ENCODE data around the gene MS4A7. TPM values are rescaled to one million over a fixed set of nuclear protein-coding genes. Genes with fewer than 3 reads are reported as not detected.

The MS4A7 gene
- polyA plus RNA-seq, 3 donors from 2014 or later: 1.0 to 7.1 (median 2.6) TPM

DNA sequence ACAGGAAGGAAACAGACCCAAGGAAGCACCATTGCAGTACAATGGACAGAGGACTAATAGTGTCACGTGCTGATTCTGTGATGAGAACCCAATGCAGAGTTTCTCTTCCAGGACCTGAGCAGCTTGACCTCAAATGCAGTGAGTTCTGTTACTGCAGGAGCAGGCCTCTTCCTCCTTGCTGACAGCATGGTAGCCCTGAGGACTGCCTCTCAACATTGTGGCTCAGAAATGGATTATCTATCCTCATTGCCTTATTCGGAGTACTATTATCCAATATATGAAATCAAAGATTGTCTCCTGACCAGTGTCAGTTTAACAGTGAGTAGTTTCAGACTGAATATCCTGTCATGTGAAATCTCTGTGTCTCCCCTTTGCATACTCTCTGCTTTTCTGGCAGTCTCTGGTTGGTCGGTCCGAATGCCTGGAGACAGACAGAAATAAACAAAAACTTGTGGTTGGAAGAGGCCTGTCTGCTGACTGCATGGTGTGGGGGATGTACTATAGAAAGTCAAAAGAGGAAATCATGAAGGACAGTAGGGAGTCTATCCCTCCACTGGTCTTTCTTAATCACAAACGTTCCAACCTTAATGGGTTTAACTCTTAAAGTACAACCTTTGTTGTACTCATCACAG lies 11.1 kb downstream of the MS4A7 start:
- Mint-ChIP-seq H3K27me3 (ENCODE audit: low read depth in 3 of 3) (no peaks in the 10 kb centered on the region), H3K36me3 (no peaks in the 10 kb centered on the region), H3K27ac (no peak overlapping the region), H3K4me3 (no peak overlapping the region), H3K4me1 (no peaks in the 10 kb centered on the region), H3K9me3 (no peaks in the 10 kb centered on the region)
- no peak for DNase-seq

- Mint-ChIP-seq H3K27me3 (ENCODE audit: low read depth in 3 of 3) (no peaks in the 10 kb centered on the region), H3K36me3 (no peaks in the 10 kb centered on the region), H3K9me3 (no peaks in the 10 kb centered on the region), H3K4me3 (no peak overlapping the region), H3K27ac (no peak overlapping the region), H3K4me1 (no peaks in the 10 kb centered on the region)
- DNase-seq: no peak
Observed at GRCh38 chr11:60390419-60390818, 12.1 kb downstream of the MS4A7 start.

- Mint-ChIP-seq H3K9me3 (no peaks in the 10 kb centered on the region), H3K27ac (no peak overlapping the region), H3K36me3 (no peaks in the 10 kb centered on the region), H3K27me3 (ENCODE audit: low read depth in 3 of 3) (peaks cover 0 to 2% (median 0%) of the 10 kb centered on the region in 3 donors), H3K4me1 (peaks cover 5 to 14% of the 10 kb centered on the region in 2 donors), H3K4me3 (no peak overlapping the region)
- no peak for DNase-seq
Observed at GRCh38 chr11:60392361-60392760, 14.0 kb downstream of the MS4A7 start.

- Mint-ChIP-seq H3K4me3 (no peak overlapping the region), H3K27ac (no peak overlapping the region), H3K36me3 (no peaks in the 10 kb centered on the region), H3K27me3 (ENCODE audit: low read depth in 3 of 3) (peaks cover 0 to 2% (median 0%) of the 10 kb centered on the region in 3 donors), H3K9me3 (no peaks in the 10 kb centered on the region), H3K4me1 (peaks cover 5 to 14% of the 10 kb centered on the region in 2 donors)
- DNase-seq: no peak
Observed at GRCh38 chr11:60393016-60393415, 14.7 kb downstream of the MS4A7 start.

DNA sequence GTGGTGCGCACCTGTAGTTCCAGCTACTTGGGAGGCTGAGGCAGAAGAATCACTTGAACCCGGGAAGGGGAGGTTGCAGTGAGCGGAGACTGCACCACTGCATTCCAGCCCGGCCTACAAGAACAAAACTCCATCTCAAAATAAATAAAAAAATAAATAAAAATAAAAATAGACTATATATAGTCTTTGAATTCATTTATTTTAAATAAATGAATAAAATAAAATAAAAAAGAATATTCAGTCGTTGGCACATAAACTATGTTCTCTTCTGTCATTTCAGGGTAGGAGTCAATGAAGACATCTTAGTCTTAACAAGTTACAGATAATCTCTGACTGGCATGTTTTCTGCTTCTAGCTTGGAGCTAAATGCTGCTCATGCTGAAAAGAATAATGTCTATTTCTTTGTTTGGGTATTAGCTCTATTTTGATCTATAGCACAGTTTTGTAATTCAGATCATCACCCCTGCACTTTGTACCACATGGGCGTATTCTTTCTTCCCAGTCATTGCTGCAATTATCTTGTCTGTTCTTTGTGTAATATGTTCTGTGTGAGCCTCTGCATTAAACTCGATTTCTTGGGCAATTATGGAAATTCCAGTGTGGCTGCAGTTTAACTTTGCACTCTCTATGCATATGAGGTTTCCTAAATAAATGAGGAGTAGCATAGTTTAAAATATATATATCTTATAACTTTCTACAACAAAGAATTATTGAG lies 16.5 kb downstream of the MS4A7 start:
- Mint-ChIP-seq H3K4me3 (no peak overlapping the region), H3K36me3 (no peaks in the 10 kb centered on the region), H3K27me3 (ENCODE audit: low read depth in 3 of 3) (peaks cover 0 to 3% (median 0%) of the 10 kb centered on the region in 3 donors), H3K9me3 (no peaks in the 10 kb centered on the region), H3K27ac (no peak overlapping the region), H3K4me1 (peaks cover 5 to 14% of the 10 kb centered on the region in 2 donors)
- no peak for DNase-seq

GRCh38 chr11:60396382-60396781 lies 18.1 kb downstream of the MS4A7 start, which contains the start of gene MS4A14:
MS4A14 (plus strand) TSS chr11:60396459; CDS start chr11:60396579, 120 bp downstream.
- Mint-ChIP-seq H3K36me3 (no peaks in the 10 kb centered on the region), H3K4me1 (peaks cover 5 to 14% of the 10 kb centered on the region in 2 donors), H3K4me3 (no peak within 1 kb of the TSS), H3K27me3 (ENCODE audit: low read depth in 3 of 3) (peaks cover 0 to 3% (median 0%) of the 10 kb centered on the region in 3 donors), H3K9me3 (no peaks in the 10 kb centered on the region), H3K27ac (no peak within 1 kb of the TSS)
- DNase-seq: no peak

- Mint-ChIP-seq H3K4me1 (peaks cover 5 to 14% of the 10 kb centered on the region in 2 donors), H3K4me3 (no peak overlapping the region), H3K9me3 (no peaks in the 10 kb centered on the region), H3K36me3 (no peaks in the 10 kb centered on the region), H3K27ac (no peak overlapping the region), H3K27me3 (ENCODE audit: low read depth in 3 of 3) (peaks cover 0 to 3% (median 0%) of the 10 kb centered on the region in 3 donors)
- no peak for DNase-seq
Observed at GRCh38 chr11:60396799-60397198, 18.5 kb downstream of the MS4A7 start.

- no peak for DNase-seq
- Mint-ChIP-seq H3K27me3 (ENCODE audit: low read depth in 3 of 3) (peaks cover 3 to 9% (median 7%) of the 10 kb centered on the region in 3 donors), H3K4me1 (no peaks in the 10 kb centered on the region), H3K4me3 (no peak overlapping the region), H3K27ac (no peak overlapping the region), H3K36me3 (no peaks in the 10 kb centered on the region), H3K9me3 (peaks cover 0 to 8% (median 0%) of the 10 kb centered on the region in 6 donors)
Observed at GRCh38 chr11:60420015-60420414, 41.7 kb downstream of the MS4A7 start.

- H3K36me3 Mint-ChIP-seq: no peaks in the 10 kb centered on the region
- peaks cover 2 to 9% (median 8%) of the 10 kb centered on the region in 3 donors for H3K27me3 Mint-ChIP-seq (ENCODE audit: low read depth in 3 of 3)
- H3K9me3 Mint-ChIP-seq: peaks cover 0 to 4% (median 0%) of the 10 kb centered on the region in 6 donors
- no peak overlapping the region for H3K4me3 Mint-ChIP-seq
- no peak overlapping the region for H3K27ac Mint-ChIP-seq
- DNase-seq: no peak
- H3K4me1 Mint-ChIP-seq: no peaks in the 10 kb centered on the region
Observed at GRCh38 chr11:60422609-60423008, 44.3 kb downstream of the MS4A7 start.

- Mint-ChIP-seq H3K4me3 (no peak overlapping the region), H3K4me1 (no peaks in the 10 kb centered on the region), H3K9me3 (no peaks in the 10 kb centered on the region), H3K36me3 (no peaks in the 10 kb centered on the region), H3K27me3 (ENCODE audit: low read depth in 3 of 3) (peaks cover 2 to 10% (median 5%) of the 10 kb centered on the region in 3 donors), H3K27ac (no peak overlapping the region)
- no peak for DNase-seq
Observed at GRCh38 chr11:60428517-60428916, 50.2 kb downstream of the MS4A7 start.

GRCh38 chr11:60429272-60429671 lies 50.9 kb downstream of the MS4A7 start, which contains the start of gene MS4A5:
MS4A5 (plus strand) TSS chr11:60429572; CDS start chr11:60429675, 103 bp downstream.
- Mint-ChIP-seq H3K9me3 (no peaks in the 10 kb centered on the region), H3K4me3 (no peak within 1 kb of the TSS), H3K36me3 (no peaks in the 10 kb centered on the region), H3K27ac (no peak within 1 kb of the TSS), H3K27me3 (ENCODE audit: low read depth in 3 of 3) (peaks cover 2 to 10% (median 5%) of the 10 kb centered on the region in 3 donors), H3K4me1 (no peaks in the 10 kb centered on the region)
- no peak for DNase-seq

- Mint-ChIP-seq H3K9me3 (no peaks in the 10 kb centered on the region), H3K36me3 (no peaks in the 10 kb centered on the region), H3K27me3 (ENCODE audit: low read depth in 3 of 3) (peaks cover 2 to 7% (median 5%) of the 10 kb centered on the region in 3 donors), H3K4me3 (no peak overlapping the region), H3K4me1 (no peaks in the 10 kb centered on the region), H3K27ac (no peak overlapping the region)
- no peak for DNase-seq
Observed at GRCh38 chr11:60431251-60431650, 52.9 kb downstream of the MS4A7 start.

GRCh38 chr11:60433401-60433800 lies 55.1 kb downstream of the MS4A7 start:
- Mint-ChIP-seq H3K36me3 (no peaks in the 10 kb centered on the region), H3K27ac (no peak overlapping the region), H3K4me1 (no peaks in the 10 kb centered on the region), H3K4me3 (no peak overlapping the region), H3K9me3 (no peaks in the 10 kb centered on the region), H3K27me3 (ENCODE audit: low read depth in 3 of 3) (peaks cover 2 to 5% (median 3%) of the 10 kb centered on the region in 3 donors)
- DNase-seq: no peak
